ENCODE data around the gene MCTP1. TPM values are rescaled to one million over a fixed set of nuclear protein-coding genes. Genes with fewer than 3 reads are reported as not detected.

Gene MCTP1
- total and polyA plus RNA-seq, 9 of the 15 experiments (the other 6 are each of a cell fraction or from before 2014, with no cell fraction given) = 0.04 to 0.93 (median 0.06) TPM; not detected in 4

DNA sequence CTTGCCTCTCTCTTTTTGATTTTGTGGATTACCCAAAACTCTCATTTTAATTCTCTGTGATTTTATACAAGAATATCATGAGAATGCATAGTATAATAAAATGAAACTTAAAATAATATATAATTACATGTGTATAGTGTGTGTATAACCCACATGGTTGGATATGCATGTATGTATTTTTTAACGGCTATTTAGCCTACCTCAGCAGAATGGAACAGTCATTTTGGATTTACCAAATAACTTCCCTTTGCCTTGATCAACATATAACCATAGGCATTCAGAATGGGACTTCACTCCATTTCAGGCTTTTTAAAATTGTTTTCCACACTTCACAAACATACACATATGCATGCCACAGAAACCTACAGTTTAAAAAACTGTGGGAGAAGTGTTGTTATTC is 505.2 kb downstream of the MCTP1 start:
- in situ Hi-C loops (cut with MboI) = no loop called here
- Histone ChIP-seq H4K20me1 (replicated peaks; ENCODE audit: control insufficient read depth, insufficient read depth, low read length) (no peaks in the 10 kb centered on the region), H3K9me1 (ENCODE audit: control insufficient read depth, insufficient read depth, low read length) (no peaks in the 10 kb centered on the region), H3K27ac (ENCODE audit: extremely low read depth, low read depth, low read length) (no peak overlapping the region), H3K9me3 (replicated peaks; ENCODE audit: control insufficient read depth, insufficient read depth, low read depth, low read length) (no peaks in the 10 kb centered on the region), H3K27me3 (ENCODE audit: control insufficient read depth in 2 of 2, insufficient read depth in 2 of 2, low read length in 2 of 2) (no peaks in the 10 kb centered on the region), H3K79me2 (ENCODE audit: control insufficient read depth, insufficient read depth, low read length) (no peaks in the 10 kb centered on the region), H2AFZ (ENCODE audit: low read depth, low read length) (no peak overlapping the region), H3K4me3 (no peak overlapping the region), H3K9ac (ENCODE audit: insufficient read depth in 1 of 2, low read depth in 2 of 2, low read length in 2 of 2) (no peak overlapping the region), H3K36me3 (ENCODE audit: control insufficient read depth, insufficient read depth, low read length) (no peaks in the 10 kb centered on the region), H3K4me2 (ENCODE audit: insufficient read depth, low read length) (no peak overlapping the region), H3K4me1 (replicated peaks in 1 of 2; ENCODE audit: control insufficient read depth in 2 of 2, insufficient read depth in 2 of 2, low read length in 2 of 2) (no peaks in the 10 kb centered on the region)
- WGBS (ENCODE audit: insufficient coverage, low coverage, missing lambda C conversion rate) = 0% methylated on average over 1 of the region's 1 CpG
- POLR2A ChIA-PET = no interaction called here
- CTCF ChIA-PET (ENCODE audit: low intra/inter-chr PET ratio) = no interaction called here
- DNase-seq (ENCODE audit: extremely low read depth in 1 of 4, low spot score in 3 of 4) (no peak), FAIRE-seq (no peak), ATAC-seq (no peak)
- intact Hi-C loops (cut with micrococcal nuclease) = no loop called here
- BruUV-seq (replicated peaks) = no TSS peak
- TF ChIP-seq POLR2AphosphoS2 (IDR thresholded peaks at IDR 0.05; ENCODE audit: low read length) (no peak), U2AF2 (optimal IDR thresholded peaks at IDR 0.05; ENCODE audit: low read depth, low read length) (no peak), ZMIZ1 (IDR thresholded peaks at IDR 0.05; ENCODE audit: low read depth in 2 of 2, low read length in 2 of 2) (no peak), ZNF239 (CRISPR knock-in tag; IDR thresholded peaks at IDR 0.05) (no peak), SNAPC5 (CRISPR knock-in tag; IDR thresholded peaks at IDR 0.05) (no peak), GATAD2B (IDR thresholded peaks at IDR 0.05; ENCODE audit: borderline replicate concordance) (no peak), SIN3B (IDR thresholded peaks at IDR 0.05; ENCODE audit: low read depth) (no peak), MAZ (CRISPR knock-in tag; conservative IDR thresholded peaks at IDR 0.05 in 1 of 2, IDR thresholded peaks at IDR 0.05 in 1 of 2) (no peak), IRF1 (CRISPR knock-in tag; IDR thresholded peaks at IDR 0.05; ENCODE audit: borderline replicate concordance) (no peak), TGIF2 (CRISPR knock-in tag; IDR thresholded peaks at IDR 0.05) (no peak), SMARCA5 (IDR thresholded peaks at IDR 0.05) (no peak), MECOM (CRISPR knock-in tag; IDR thresholded peaks at IDR 0.05) (no peak), MAFK (IDR thresholded peaks at IDR 0.05; ENCODE audit: low read length) (no peak), ZNF785 (CRISPR knock-in tag; IDR thresholded peaks at IDR 0.05) (no peak), GABPB2 (CRISPR knock-in tag; conservative IDR thresholded peaks at IDR 0.05) (no peak)
- TF ChIP-seq, protein P1, sequence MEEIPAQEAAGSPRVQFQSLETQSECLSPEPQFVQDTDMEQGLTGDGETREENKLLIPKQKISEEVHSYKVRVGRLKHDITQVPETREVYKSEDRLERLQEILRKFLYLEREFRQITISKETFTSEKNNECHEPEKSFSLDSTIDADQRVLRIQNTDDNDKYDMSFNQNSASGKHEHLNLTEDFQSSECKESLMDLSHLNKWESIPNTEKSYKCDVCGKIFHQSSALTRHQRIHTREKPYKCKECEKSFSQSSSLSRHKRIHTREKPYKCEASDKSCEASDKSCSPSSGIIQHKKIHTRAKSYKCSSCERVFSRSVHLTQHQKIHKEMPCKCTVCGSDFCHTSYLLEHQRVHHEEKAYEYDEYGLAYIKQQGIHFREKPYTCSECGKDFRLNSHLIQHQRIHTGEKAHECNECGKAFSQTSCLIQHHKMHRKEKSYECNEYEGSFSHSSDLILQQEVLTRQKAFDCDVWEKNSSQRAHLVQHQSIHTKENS (CRISPR knock-in tag; IDR thresholded peaks at IDR 0.05) = no peak
